GM21576 (cell line): ENCODE measurements around the gene TFF3.
"Not testable (repeated sequence)": the region's sequence is repeated elsewhere in the genome, so short reads cannot be mapped to it uniquely, and the experiment has no call there.

Source experiments
- ATAC-seq: cut with Tn5 transposase; IDR thresholded peaks from one replicate; pipeline ENCODE4 v1.9.1; 2021; ENCODE audit warnings: mild to moderate bottlenecking, moderate library complexity; ENCODE audit not compliant: unreplicated experiment

Gene TFF3

DNA sequence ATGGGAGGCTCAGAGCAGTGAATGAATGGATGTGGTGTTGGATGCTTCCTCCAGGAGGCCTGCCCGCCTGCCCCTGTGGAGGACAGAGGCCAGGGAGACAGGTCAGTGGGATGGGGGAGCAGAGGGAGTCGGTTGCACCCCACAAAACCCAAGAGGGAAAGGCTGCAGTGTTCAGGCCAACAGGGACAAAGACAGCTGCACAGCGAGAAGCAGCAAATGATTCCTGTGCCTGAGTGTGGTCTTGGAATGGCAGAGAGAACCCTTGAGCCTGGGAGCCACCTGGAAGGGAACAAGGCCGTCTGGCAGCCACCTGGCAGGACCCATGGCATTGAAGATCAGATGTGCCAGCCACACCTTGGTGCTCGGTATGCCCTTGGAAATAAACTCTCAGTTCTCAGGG, 8.1 kb downstream of the TFF3 start:
- no peak for ATAC-seq

DNA sequence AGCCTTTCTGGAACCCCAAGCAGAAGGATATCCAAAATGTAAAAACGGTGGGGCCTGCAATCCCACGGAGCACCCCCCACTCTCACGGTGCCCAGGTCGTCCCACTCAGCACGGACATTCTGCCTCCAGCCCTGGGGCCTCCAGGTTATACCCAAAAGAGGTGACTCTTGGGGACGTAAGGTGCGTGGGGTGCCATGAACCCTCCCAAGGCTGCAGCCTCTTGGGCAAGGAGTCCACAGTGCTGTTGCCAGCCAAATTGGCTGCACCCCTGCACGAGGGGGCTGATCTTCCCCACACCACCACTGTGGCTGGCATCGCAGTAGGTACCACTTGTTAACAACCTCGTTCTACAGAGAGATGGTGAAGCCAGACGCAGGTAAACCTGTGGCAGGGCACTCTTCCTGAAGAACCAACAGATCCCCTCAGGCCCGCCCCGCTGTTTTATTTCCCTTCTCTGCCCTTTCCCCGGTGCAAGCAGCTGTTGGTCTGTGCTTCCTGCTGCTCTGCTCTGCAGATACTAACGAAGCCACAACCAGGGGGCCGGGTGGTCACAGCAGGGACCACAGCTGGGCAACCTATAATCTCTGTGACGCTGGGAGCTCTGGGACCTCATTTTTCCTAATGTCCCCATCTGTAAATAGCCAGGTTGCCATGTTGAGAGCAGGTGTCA, 8.7 kb downstream of the TFF3 start:
- ATAC-seq, result no peak

DNA sequence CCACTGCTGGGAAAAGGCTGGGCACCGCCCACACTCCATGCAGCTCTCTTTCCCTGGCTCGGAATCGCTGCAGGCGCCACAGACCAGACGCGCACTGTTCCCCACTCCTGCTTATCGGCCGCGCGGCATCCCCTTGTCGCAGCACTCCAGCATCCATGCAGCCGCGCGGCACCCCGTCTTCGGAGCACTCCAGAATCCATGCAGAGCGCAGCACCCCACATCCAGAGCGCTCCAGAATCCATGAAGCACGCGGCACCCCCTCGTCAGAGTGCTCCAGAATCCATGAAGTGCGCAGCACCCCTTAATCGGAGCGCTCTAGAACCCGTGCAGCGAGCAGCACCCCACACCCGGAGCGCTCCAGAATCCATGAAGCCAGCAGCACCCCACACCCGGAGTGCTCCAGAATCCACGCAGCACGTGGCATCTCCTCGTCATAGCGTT, 9.5 kb downstream of the TFF3 start:
- no peak for ATAC-seq

DNA sequence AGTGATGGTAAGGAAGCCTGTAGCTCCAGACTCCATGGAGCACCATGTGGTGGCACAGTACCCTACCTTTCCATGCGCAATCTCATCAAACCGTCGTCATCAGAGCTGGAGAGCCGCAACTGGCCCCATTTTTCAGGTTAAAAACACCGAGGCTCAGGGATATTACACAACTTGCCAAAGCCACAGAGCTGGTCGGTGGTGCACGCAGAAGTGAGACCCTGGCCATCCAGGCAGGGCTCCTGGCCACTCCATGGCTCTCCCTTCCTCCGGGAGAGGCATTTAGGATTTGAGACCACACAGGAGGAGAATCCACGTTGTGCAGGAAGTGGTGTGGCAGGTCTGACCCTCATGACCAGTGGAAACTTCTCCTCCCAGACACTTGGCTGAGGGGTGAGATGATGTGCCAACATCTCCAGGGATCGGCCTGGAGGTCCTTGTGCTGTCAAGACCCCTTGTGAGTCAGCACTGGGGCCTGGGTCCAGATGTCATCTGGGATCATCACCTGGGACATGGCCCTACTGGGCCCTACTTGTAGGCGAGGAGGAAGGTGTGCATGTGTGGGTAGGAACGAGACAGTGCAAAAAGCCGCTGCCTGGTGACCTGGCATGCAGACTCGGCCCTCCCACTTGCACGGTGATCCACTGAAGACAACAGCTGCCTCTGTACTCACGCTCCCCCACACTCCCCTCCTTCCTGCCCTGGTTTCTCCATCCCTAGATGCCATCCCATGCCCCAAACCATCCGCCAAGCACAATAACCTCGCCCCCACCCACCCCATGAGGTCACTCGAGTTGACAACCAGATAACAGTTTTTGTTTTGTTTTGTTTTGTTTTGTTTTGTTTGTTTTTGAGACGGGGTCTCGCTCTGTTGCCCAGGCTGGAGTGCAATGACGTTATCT, 10.4 kb downstream of the TFF3 start:
- no peak for ATAC-seq

DNA sequence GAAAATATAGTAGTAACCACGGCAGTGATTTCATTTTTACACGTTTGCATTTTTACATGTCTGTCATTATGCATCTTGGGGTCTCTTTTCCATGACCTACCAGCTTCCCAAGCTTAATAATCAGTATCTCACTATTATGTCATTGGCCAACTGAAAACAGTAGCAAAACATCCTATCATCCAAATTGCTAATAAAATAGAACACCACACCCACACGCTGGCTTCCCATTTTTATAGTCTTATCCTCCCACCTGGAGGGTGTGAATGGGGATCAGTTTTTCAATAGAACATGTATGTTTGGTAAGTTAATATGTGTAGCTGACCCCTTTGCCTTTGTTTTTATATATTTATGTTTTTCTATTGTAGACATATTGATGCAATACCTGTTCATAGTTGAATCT, 11.8 kb downstream of the TFF3 start:
- no peak for ATAC-seq

DNA sequence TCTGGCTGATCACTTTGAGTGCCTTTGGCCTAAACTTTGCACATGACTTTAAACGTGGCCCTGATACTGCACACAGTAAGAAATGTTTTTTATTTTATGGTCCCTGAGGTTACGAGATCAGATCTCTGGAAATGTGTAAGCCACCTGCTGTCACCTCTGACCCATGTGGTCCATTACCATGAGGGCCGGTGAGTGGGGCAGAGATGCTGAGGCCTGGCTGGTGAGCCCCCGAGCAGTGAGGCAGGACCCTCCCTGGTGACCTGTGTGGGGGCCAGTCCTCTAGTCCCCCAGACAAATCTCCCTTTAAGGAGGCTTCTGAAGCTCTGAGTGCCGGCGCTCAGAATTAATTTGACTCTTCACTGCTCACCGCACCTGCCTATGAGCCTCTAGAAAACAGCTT, 12.4 kb downstream of the TFF3 start:
- ATAC-seq, result no peak

DNA sequence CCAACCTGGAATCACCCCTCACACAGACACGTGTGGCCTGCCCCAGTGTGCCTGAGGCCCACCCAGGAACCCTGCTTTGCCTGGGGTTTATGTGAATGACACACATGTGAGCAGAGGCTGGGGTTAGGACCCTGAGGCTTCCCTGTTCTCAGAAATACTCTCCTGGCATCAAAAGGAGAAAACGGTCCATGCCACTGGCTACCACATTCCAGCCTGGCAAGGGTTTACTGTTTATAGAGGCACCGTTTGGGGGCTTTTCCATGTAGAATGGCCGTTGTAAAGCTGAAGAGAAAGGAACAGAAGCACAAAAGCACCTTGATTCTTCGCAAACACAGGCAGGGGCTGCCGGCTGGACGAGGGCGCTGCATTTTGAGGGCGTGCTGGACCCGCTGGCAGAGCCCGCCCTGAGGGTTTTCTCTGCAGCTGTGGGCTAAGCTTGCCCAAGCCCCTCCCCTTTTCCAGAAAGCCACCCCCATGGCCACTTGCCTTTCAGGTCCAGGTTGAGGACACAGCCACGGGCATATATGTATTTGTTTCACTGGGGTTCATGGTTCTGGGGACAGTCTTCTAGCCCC, 13.0 kb downstream of the TFF3 start:
- no peak for ATAC-seq

DNA sequence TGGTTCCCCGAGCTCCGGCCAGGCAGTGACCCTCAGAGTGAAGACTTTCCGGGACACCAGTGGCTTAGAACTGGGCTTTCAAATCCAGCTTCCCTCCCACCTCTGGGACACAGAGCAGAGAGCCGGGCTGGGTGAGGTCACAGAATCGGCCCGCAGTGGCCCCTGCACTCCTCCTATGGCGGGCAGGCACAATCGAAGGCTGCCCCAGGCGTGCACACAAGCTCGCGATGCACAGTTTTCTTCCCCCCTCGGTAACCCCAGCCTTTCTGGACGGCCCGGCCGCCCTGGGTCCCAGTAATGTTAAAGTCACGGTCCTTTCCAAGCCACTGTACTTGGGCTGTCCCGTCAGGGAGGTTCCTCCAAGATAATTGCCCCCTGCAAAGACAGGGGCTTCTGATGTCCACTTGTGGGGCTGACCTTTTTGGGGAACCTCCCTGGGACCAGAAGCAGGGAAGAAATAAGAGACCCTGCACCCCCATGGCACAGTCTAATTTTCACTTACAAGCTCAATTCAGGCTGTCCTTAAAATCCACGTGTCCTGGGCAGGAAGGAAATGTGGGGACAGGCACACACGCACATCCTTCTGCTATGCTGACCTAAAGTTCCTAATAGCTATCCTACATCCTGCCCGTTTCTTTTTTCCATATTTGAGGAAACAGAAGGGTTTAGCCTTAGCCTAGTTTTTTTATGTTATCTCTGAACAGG, 13.7 kb downstream of the TFF3 start:
- ATAC-seq, result no peak

DNA sequence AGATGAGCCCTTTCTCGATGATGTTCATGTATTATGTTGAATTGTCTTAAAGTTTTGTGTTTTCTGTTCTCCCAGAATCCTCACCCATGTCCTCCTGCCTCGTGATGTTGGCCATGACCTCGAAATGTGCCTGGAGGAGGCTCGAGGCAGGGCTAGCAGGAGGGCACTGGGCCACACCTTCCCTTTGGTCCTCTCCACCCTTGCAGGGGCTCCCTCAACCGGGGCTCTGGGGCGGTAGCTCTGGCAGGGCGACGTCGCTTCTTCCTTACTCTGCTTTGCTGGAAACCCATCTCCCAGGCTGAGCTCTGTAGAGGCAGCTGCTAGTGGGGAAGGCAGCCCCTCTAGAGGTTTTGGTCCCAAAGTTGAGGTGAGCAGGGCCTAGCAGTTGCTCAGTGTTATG, 14.3 kb downstream of the TFF3 start:
- ATAC-seq, result no peak

DNA sequence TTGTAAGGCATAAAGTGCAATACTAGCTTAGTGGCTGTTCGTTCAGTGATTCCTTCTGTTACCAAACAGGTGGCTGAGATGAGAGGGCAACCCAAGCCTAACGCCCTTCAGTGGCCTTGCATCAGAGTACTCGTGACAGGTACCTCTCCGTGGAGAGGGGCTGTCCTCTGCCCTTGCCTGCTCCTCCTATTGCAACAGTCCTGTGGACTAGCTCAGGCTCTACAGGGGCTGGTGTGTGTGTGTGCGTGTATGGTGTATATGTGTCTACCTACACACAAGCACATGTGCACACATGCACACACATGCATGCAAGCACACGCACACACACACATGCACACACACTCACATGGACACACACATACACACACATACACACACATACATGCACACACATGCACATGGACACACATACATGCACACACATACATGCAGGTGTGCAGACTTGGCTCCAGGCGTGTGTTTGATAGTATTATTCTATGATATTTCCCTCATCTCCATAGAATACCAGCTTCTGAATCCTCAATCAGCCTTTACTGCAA, 15.1 kb downstream of the TFF3 start:
- ATAC-seq, result no peak

DNA sequence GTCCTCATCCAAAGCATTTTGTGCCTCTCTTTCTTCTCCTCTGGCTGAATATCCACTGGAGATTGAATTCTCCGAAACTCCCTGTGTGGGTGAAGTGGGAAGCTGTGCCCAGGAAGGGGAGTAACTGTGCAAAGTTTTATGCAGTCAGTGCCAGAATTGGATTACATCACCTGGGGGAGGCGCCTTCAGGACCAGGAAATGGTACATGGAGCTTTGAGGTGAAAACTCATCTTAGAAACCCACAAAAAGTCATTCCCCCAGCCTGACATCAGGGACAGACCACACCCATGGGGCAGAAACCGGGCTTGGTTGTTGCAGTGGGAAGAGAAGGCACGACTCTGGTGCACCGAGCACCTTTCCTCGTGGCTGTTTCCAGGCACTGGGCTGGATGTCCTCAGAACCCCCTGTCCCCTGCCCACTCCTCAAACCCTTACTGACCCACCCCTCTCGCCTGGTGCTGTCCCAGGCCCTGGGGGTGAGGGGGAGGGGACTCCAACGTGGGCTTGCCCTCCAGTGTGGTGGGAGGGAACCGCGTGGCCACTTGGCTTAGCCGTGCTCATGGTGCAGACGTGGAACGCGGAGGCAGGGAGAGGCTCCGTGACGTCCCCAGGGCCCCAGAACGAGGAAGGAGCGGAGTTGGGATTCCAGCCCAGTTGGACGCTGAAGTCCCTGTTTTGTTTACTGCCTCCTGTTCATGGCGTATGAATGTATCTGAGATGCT, 15.7 kb downstream of the TFF3 start:
- no peak for ATAC-seq

DNA sequence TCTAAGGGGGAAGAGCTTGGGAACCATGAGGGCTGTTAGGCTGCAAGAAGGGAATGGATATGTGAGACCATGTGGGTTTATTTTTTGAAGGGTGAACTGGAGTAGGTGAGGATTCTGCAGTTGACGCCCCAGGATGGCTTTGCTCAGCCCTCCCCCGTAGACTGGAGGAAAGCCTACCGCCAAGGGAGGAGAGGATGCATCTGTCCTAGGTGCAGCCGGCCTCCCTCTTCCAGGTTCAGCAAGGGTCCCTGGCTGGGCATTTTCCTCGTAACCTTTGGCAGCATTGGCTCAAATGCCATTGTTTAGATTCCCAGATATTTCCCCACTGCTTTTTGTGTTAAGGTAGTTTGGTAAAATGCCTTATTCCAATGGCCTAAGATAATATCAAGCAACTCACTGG, 16.6 kb downstream of the TFF3 start:
- ATAC-seq, result no peak

DNA sequence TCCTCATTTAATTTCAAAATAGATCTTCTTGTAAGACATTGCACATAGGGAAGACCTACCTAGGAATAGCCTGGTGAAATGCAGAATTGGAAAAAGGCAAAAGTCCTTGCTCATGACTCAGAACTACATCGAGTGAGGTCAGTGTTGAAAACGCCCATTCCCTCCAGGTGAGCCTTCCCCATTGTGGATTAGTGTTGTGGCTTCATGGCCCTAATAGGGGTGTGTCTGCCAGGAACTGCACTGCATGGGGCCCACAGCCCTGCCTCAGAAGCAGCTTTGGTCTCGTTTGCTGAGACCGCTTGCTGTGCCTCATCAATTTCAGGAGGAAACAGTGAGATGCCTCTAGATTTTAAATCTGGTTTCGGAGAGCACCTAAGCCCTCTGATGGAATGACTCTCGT, 17.0 kb downstream of the TFF3 start:
- ATAC-seq, result no peak

DNA sequence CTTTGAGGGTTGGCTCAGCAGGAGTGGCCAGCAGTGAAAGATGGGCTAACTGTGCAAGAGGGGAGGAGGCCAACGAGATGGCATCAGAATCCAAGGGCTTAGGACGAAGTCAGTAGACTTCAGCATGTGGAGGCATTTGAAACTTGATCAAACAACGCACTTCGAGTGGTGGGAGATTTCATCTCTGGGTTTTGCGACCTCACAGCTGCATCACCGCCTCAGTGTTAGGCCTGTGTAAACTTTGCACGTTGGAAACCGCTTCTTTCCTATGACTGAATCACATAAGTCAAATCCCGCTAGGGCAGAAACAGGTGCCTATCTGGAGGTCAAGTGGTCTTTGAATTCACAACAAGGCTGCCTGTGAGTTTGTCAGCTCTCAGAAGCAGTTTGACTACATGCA, 17.8 kb downstream of the TFF3 start:
- no peak for ATAC-seq

DNA sequence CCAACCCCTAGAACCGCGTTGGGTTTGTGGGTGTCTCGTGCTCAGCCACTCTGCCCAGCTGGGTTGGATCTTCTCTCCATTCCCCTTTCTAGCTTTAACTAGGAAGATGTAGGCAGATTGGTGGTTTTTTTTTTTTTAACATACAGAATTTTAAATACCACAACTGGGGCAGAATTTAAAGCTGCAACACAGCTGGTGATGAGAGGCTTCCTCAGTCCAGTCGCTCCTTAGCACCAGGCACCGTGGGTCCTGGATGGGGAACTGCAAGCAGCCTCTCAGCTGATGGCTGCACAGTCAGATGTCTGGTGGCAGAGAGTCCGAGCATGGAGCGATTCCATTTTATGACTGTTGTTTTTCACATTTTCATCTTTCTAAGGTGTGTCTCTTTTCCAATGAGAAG, 18.7 kb downstream of the TFF3 start:
- ATAC-seq, result no peak

DNA sequence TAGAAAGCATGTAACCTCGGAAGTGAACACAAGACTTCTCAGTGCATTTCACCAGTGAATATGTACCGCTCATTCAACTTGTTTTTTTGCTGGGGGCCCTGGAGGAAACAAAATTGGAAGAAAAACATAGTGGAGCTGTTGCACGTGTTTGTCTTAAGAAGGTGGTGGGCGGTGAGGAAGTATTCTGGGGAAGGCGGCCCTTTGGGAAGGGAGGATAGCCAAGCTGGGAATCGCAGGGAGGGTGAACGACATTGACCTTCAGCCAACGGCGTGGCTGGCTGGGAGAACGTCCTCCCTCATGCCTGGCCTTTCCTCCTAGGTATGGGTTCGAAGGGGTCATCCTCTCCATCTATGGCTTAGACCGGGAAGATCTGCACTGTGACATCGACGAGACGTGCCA, 19.4 kb downstream of the TFF3 start:
- no peak for ATAC-seq

DNA sequence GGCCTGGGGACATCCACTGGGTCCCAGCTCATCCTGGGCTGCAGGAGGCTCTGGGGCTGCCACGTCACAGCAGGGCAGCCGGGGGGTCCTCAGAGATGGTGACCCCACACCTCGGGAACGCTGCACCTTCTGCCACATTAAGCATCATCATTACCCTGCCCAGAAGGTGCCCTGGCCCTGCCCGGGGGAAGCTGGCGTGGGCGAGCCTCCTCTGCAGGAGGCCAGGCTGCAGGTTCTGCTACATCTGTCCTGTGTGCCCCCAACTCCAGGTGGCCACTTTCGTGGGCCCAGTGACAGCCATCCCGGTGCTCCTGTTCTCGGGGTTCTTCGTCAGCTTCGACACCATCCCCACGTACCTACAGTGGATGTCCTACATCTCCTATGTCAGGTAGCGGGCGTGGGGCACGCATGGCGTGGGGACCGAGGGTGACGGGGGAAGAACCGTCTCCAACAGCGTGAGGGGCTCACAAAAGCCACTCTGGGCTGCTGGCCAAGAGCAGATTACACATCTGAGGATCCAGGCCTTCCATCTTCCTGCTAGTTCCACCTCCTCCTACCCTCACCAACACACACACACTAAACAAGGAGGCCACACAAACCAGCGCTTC, 20.8 kb downstream of the TFF3 start:
- no peak for ATAC-seq

DNA sequence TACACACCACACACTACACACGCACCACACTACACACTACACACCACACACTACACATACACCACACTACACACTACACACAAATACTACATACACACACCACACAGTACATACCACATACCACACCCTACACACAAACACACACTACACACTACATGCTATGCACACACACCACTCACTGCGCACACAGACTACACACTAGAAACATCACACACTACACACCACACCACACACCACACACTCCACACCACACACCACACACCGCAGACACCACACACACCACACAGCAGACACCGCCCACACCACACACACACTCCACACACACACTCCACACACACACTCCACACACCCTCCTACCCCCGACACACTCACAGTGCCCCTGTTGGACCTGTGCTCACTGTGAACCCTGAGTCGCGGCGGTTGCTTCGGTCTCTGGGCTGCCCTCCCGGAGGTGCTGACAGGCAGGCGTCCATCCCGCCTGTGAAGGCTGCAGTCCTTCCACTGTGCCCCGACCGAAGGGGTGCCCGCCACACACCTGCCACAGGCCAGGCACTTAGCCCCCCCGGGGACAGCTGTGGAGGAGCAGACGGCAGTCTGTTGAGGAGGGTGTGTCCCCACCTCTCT, 21.4 kb downstream of the TFF3 start:
- ATAC-seq, result no peak

DNA sequence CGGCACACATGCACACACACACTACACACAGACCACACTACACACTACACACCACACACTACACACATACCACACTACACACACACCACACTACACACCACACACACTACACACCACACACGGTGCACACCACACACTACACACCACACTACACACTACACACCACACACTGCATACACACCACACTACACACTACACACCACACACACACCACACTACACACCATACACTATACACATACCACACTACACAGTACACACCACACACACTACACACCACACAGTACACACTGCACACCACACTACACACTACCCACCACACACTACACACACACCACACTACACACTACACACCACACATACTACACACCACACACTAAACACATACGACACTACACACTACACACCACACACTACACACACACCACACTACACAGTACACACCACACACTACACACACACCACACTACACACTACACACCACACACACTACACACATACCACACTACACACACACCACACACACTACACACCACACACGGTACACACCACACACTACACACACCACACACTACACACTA, 22.6 kb downstream of the TFF3 start:
- not testable (repeated sequence) for ATAC-seq
